Endothelial cell of umbilical vein (primary cell): Measurements from ENCODE around the gene BID. TPM values are rescaled to one million over a fixed set of nuclear protein-coding genes. Genes with fewer than 3 reads are reported as not detected.

ENCODE experiments used
- BruUV-seq: library from RNA; stranded (reverse); fragments of 400-500 nt; replicated peaks from 2 replicates; lab custom pipeline; 2021; lab: Mats Ljungman, UMichigan
- CTCF ChIA-PET: fragments of 300-600, 350-600 bp; sonication (Branson Sonifier 250); formaldehyde crosslinking; loops from one replicate; lab custom pipeline; 2021; ENCODE audit warnings: antibody characterized with exemption, inconsistent platforms; lab: Charles Lee
- POLR2A ChIA-PET: fragments of 300-600, 350-600 bp; sonication (Branson Sonifier 250); formaldehyde crosslinking; loops from one replicate; lab custom pipeline; 2021; ENCODE audit warnings: antibody characterized with exemption, inconsistent platforms; lab: Charles Lee
- DNase-seq: peaks from one replicate; pipeline ENCODE4 v3.0.0-alpha.2; 2011; ENCODE audit warnings: low read depth, low spot score
- FAIRE-seq: peaks from 2 replicates; lab custom pipeline; 2011; peaks lifted over from hg19 to GRCh38; lab: Jason Lieb, UNC
- H2AFZ ChIP-seq: 2 replicates; pipeline ENCODE4 v1.6.0; 2012; ENCODE audit warnings: low read depth, low read length, control low read depth, inconsistent platforms
- H3K27ac ChIP-seq: 2 replicates; pipeline ENCODE4 v1.5.1; 2011; ENCODE audit warnings: low read depth, mild to moderate bottlenecking, control low read depth, low read length, moderate library complexity; ENCODE audit not compliant: insufficient read depth
- H3K27me3 ChIP-seq, 2 experiments: 2 replicates each; pipeline versions ENCODE4 v1.6.0 to v1.6.1; 2011; ENCODE audit warnings: low read length in 2 of 2, mixed read lengths in 1 of 2; ENCODE audit not compliant: control insufficient read depth in 2 of 2, insufficient read depth in 2 of 2
- H3K36me3 ChIP-seq, 2 experiments: 2 replicates in 1 of 2; 3 replicates in 1 of 2; pipeline ENCODE4 v1.5.1; 2011; ENCODE audit warnings: low read length in 2 of 2, mild to moderate bottlenecking in 1 of 2, moderate library complexity in 1 of 2; ENCODE audit not compliant: control insufficient read depth in 2 of 2, insufficient read depth in 2 of 2; ENCODE audit errors: extremely low read depth in 1 of 2
- H3K4me1 ChIP-seq: 3 replicates; pipeline ENCODE4 v1.5.1; 2011; ENCODE audit warnings: mild to moderate bottlenecking, low read length; ENCODE audit not compliant: control insufficient read depth, insufficient read depth; ENCODE audit errors: extremely low read depth
- H3K4me2 ChIP-seq: 2 replicates; pipeline ENCODE4 v1.6.1; 2011; ENCODE audit warnings: low read length, control low read depth, mixed read lengths; ENCODE audit not compliant: insufficient read depth
- H3K4me3 ChIP-seq, 3 experiments: fragments of 200-600 bp in 1 of 3; sonication (generic), shearing (Covaris generic) in 1 of 3; replicated peaks in 1 of 3; 2 replicates each; pipeline ENCODE4 v1.5.1; 2011 to 2016; ENCODE audit warnings: control low read depth in 3 of 3, low read length in 3 of 3, mild to moderate bottlenecking in 2 of 3, inconsistent platforms in 1 of 3, low read depth in 1 of 3, moderate library complexity in 1 of 3; ENCODE audit not compliant: insufficient read depth in 1 of 3
- H3K79me2 ChIP-seq: 2 replicates; pipeline ENCODE4 v1.6.0; 2012; ENCODE audit warnings: low read length, inconsistent platforms; ENCODE audit not compliant: control insufficient read depth, insufficient read depth
- H3K9ac ChIP-seq: replicated peaks from 2 replicates; pipeline ENCODE3; 2011; ENCODE audit warnings: low read length, control low read depth; ENCODE audit not compliant: insufficient read depth; ENCODE audit errors: extremely low read depth
- H3K9me1 ChIP-seq: replicated peaks from 3 replicates; pipeline ENCODE4 v1.6.0; 2011; ENCODE audit warnings: mild to moderate bottlenecking, low read length; ENCODE audit not compliant: control insufficient read depth, insufficient read depth; ENCODE audit errors: extremely low read depth
- H3K9me3 ChIP-seq: replicated peaks from 2 replicates; pipeline ENCODE4 v1.5.1; 2012; ENCODE audit warnings: low read length, inconsistent platforms; ENCODE audit not compliant: control insufficient read depth, insufficient read depth
- H4K20me1 ChIP-seq: replicated peaks from 2 replicates; pipeline ENCODE3; 2011; ENCODE audit warnings: mild to moderate bottlenecking, low read length; ENCODE audit not compliant: control insufficient read depth, insufficient read depth; ENCODE audit errors: extremely low read depth
- CTCF ChIP-seq, 2 donors: IDR thresholded peaks; 1 replicate in 1 of 2; 2 replicates in 1 of 2; pipeline ENCODE4 v1.5.1; 2011; ENCODE audit warnings: low read length in 2 of 2, mild to moderate bottlenecking in 2 of 2, moderate library complexity in 2 of 2, control low read depth in 1 of 2, inconsistent platforms in 1 of 2, low read depth in 1 of 2; ENCODE audit not compliant: insufficient read depth in 1 of 2; ENCODE audit errors: extremely low read depth in 1 of 2
- EZH2 ChIP-seq: IDR thresholded peaks from 2 replicates; pipeline ENCODE4 v1.6.1; 2012; ENCODE audit warnings: borderline replicate concordance, low read depth, mild to moderate bottlenecking, moderate library complexity, low read length, inconsistent platforms; ENCODE audit not compliant: severe bottlenecking
- FOS ChIP-seq: IDR thresholded peaks from 2 replicates; pipeline ENCODE4 v1.6.1; 2011; ENCODE audit warnings: mild to moderate bottlenecking, low read length, moderate library complexity, borderline replicate concordance; ENCODE audit not compliant: insufficient read depth
- GATA2 ChIP-seq: IDR thresholded peaks from 2 replicates; pipeline ENCODE4 v1.7.0; 2011; ENCODE audit warnings: low read depth, mild to moderate bottlenecking, moderate library complexity, mixed read lengths, low read length; ENCODE audit not compliant: insufficient read length, insufficient read depth
- JUN ChIP-seq: IDR thresholded peaks from 2 replicates; pipeline ENCODE4 v1.6.1; 2011; ENCODE audit warnings: borderline replicate concordance, low read depth; ENCODE audit not compliant: insufficient read length, insufficient read depth
- MAX ChIP-seq: IDR thresholded peaks from 2 replicates; pipeline ENCODE4 v1.6.1; 2011; ENCODE audit not compliant: insufficient read depth, insufficient read length
- MYC ChIP-seq: IDR thresholded peaks from one replicate; pipeline ENCODE4 v1.6.1; 2011; ENCODE audit warnings: mild to moderate bottlenecking, low read depth, low read length
- POLR2A ChIP-seq: IDR thresholded peaks from 2 replicates; pipeline ENCODE4 v1.6.1; 2012; ENCODE audit warnings: low read depth, mild to moderate bottlenecking, control low read depth, low read length
- POLR2AphosphoS5 ChIP-seq: IDR thresholded peaks from 2 replicates; pipeline ENCODE4 v1.6.1; 2012; ENCODE audit warnings: low read depth, mild to moderate bottlenecking, control low read depth, low read length, moderate library complexity; ENCODE audit not compliant: insufficient read depth
- dilution Hi-C: fragments of 300-500 bp; cut with MboI; formaldehyde crosslinking; loops from one replicate; pipeline ENCODE4 v1.15.0; 2019; ENCODE audit warnings: low sequenced_read_pairs; ENCODE audit not compliant: extremely low pct_ligation_motif_present
- intact Hi-C: fragments of 100-400 bp; cut with micrococcal nuclease; formaldehyde crosslinking; loops from one replicate; pipeline ENCODE4 v1.10.0; 2022
- polyA plus RNA-seq, 4 experiments: library from polyadenylated mRNA; depleted of rRNA in 3 of 4; stranded (reverse) in 3 of 4; unstranded in 1 of 4; fragments of >200 nt; gene quantifications; 2 replicates each; pipeline versions ENCODE4 v1.2.1 to v1.2.3, GENCODE V29; 2011 to 2012; ENCODE audit warnings: missing spikeins in 1 of 4
- total RNA-seq: library from RNA; stranded (reverse); gene quantifications from 2 replicates; pipeline ENCODE4 v1.2.3, GENCODE V29; 2021

Gene BID
- total and polyA plus RNA-seq, 2 donors (not counting 3 experiments of a cell fraction or from before 2014, with no cell fraction given) = 39.0 to 119 TPM

GRCh38 chr22:17694193-17694592 lies 80.1 kb downstream of the BID start:
- FAIRE-seq = no peak

More at GRCh38 chr22:17694193-17694592, 80.1 kb downstream of the BID start:
- H4K20me1 ChIP-seq = no peaks in the 10 kb centered on the region
- H3K4me3 ChIP-seq = no peak overlapping the region
- H2AFZ ChIP-seq = no peak overlapping the region
- TF ChIP-seq GATA2 = no peak
- TF ChIP-seq FOS = no peak
- no peak for TF ChIP-seq MYC
- no peak for TF ChIP-seq CTCF (IDR thresholded peaks at IDR 0.05; ENCODE audit: extremely low read depth in 1 of 2, insufficient read depth in 1 of 2, low read depth in 1 of 2, low read length in 2 of 2)
- TF ChIP-seq EZH2 = no peak
- TF ChIP-seq POLR2AphosphoS5 = no peak
- TF ChIP-seq MAX = no peak
- TF ChIP-seq POLR2A = no peak
- TF ChIP-seq JUN = no peak
- H3K4me2 ChIP-seq = no peak overlapping the region
- dilution Hi-C loops = no loop called here
- BruUV-seq = no TSS peak
- no peak for DNase-seq
- ChIA-PET CTCF (no interaction called here), POLR2A (no interaction called here)
- no peaks in the 10 kb centered on the region for H3K79me2 ChIP-seq
- H3K27me3 ChIP-seq = no peaks in the 10 kb centered on the region
- intact Hi-C loops = no loop called here
- H3K9me1 ChIP-seq = no peaks in the 10 kb centered on the region
- no peak overlapping the region for H3K9ac ChIP-seq
- H3K9me3 ChIP-seq = no peaks in the 10 kb centered on the region
- H3K27ac ChIP-seq = no peak overlapping the region
- H3K36me3 ChIP-seq = no peaks in the 10 kb centered on the region
- H3K4me1 ChIP-seq = peaks cover 3% of the 10 kb centered on the region
